Skeletal muscle cell (primary cell): ENCODE data around the gene ARF3.
"Not testable (repeated sequence)": the region's sequence is repeated elsewhere in the genome, so short reads cannot be mapped to it uniquely, and the experiment has no call there.

Experiments
- DNase-seq: peaks from one replicate; pipeline ENCODE4 v3.0.0-alpha.2; 2010; ENCODE audit warnings: low read depth
- H3K4me3 ChIP-seq: 2 replicates; pipeline ENCODE4 v1.5.1; 2011; ENCODE audit warnings: low read depth, mild to moderate bottlenecking, control low read depth, low read length, moderate library complexity

The ARF3 gene

GRCh38 chr12:48936379-48936979 is 20.8 kb downstream of the ARF3 start:
- DNase-seq: no peak
- H3K4me3 ChIP-seq: no peak overlapping the region

DNA sequence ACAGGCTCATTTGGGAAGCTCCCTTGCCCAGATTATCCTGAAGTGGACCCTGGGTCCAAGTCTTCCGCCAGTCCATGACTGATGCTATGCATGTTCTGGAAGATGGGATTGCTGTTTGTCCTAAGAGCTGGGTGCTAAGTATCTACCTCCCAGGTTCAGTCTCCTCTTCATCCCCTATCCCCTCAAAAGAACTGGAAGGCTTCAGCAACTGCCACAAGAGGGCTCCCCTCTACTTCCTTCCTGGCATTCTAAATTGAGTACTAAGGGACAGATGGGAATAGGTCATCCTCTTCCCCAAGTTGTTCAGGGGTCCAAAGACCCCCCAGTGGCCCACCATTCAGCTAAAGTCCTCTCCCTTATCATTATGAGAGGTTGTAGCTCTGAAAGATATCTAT is 23.0 kb downstream of the ARF3 start:
- no peak overlapping the region for H3K4me3 ChIP-seq
- DNase-seq: no peak

DNA sequence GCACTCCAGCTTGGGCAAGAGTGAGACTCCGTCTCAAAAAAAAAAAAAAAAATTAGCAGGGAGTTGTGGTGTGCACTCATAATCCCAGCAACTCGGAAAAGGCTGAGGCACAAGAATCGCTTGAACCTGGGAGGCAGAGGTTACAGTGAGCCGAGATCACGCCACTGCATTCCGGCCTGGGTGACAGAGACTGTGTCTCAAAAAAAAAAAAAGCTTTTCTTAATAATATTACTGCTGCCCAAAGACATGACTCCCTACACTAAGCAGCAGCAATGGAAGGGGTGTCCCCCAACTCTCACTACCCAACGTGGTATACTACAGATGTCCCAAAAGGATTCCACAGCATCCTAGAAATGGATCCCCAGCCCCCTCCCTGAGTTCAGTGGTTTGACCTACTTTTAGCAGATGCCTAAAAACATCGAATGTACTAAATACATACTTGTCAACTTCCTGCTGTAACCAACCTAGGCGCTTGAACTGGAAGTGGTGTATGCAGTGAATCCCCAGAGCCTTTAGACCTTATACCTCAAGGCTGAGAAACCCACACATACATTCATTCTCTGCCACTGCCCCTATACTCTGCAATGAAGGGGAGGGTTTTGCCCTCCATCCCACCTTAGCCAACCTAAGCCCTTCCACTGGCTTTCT is 23.5 kb downstream of the ARF3 start:
- no peak for DNase-seq
- no peak overlapping the region for H3K4me3 ChIP-seq

DNA sequence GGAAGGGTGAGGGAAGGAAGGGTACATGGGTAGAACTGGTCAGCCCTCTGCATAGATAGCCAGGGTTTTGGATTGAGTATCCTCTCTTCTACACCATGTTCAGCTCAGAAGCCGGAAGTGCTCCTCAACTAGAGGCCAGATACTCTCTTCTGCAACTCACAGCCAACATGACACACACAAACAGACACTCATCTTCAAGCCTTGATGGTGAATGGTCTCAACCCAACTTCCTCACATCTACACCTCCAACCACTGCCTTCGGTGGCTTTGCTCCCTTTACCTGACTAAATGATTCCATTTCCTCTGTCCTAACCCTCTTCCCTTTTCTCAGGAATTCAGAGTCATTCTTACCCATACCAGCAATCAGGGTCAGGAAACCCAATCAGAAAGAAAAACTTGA is 24.4 kb downstream of the ARF3 start:
- H3K4me3 ChIP-seq: no peak overlapping the region
- DNase-seq: no peak

DNA sequence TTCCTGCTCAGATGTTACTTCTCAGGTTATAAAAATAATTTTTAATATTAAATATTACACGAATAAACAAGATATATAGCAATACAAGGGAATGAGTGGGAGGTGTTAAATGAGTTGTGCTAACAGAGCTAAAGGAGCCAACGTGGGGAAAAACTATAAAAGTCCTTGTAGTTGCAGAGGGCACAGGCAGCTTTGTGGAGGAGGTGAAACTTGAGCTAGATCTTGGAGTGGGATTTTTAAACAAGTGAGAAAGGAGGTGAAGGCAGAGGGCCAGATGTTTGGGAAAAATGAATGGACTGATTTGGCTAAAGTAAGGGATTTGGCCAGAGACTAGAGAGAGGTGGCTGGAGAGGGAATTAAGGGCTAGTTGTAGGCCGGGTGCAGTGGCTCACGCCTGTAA is 26.8 kb downstream of the ARF3 start:
- no peak for DNase-seq
- H3K4me3 ChIP-seq: no peak overlapping the region

GRCh38 chr12:48929551-48929950 is 27.7 kb downstream of the ARF3 start:
- DNase-seq: no peak
- H3K4me3 ChIP-seq: no peak overlapping the region

DNA sequence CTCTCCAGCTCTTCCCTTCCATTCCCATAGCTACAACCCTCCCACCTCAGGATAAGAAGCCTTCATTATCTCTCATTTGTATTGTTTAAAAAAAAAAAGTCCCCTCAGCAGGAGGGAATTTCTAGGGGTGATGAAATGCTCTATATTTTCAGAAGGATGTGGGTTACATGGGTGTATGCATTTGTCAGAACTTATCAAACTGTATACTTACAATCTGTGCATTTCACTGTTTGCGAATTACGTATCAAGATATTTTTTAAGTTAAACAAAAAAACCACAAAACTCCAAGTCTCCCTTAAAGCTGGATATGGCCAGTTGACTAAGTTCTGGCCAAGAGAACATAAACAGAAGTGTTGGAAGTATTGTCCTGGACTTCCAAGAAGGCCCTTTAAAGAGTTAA is 30.0 kb downstream of the ARF3 start:
- H3K4me3 ChIP-seq: no peak overlapping the region
- no peak for DNase-seq

DNA sequence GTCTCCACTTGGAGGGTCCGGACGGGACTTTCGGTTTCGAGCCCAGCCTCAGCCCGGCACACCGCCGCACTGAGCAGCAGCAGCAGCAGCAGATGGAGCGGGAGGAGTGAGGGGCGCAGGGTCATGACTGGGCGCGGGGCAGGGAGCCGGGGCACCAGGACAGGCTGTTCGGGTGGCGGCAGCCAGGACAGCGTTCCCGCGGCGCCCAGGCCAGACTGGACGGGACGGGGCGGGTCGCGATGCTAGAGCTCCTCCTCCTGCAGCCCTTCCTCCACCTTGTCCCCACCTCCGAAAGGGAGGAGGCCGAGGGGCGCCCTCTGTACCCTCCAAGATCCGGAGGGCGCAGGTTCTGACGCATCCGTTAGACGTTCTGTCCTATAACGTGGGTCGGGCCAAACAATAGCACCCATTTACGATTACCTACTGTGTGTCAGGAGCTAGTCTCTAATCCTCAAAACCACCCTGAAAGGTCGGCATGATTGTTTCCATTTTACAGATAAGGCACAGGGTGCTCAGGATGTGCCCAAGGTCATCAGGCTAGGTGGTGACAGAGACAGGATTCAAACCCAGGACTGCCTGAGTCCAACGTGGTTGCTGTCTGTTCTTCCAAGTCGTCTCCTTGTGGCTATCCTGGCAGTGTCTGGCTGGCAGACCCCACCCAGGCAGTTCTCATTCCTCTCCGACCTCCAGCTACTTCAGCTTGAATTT is 31.8 kb downstream of the ARF3 start, which contains the start of gene FKBP11:
Gene FKBP11, minus strand, starts transcription at position 189 of the 708 bp plus-strand sequence. Its CDS starts 64 bp downstream, at position 125.
- peak within 1 kb of the TSS; percentile 70 for H3K4me3 ChIP-seq
- peak; percentile 25 for DNase-seq

GRCh38 chr12:48924617-48925303 is 32.5 kb downstream of the ARF3 start:
- peak overlapping the region; percentile 70 for H3K4me3 ChIP-seq
- no peak for DNase-seq

DNA sequence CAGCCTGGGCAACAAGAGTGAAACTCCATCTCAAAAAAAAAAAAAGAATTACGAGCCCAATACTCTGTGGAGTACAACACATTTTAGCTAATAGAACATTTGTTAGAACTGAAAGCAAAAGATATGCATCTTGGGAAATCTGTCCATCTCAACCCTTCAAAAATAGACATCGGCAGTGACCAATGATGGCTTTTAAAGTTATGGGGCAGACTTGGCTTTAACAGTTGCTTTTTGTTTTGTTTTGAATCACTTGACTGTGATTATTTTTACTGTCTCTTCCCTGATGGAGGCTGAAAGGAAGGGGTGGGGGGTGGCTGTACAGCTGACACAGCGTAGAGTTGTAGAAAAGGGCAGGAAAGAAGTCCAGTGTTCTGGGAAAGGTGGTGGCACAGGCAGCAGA is 34.2 kb downstream of the ARF3 start:
- no peak overlapping the region for H3K4me3 ChIP-seq
- no peak for DNase-seq

DNA sequence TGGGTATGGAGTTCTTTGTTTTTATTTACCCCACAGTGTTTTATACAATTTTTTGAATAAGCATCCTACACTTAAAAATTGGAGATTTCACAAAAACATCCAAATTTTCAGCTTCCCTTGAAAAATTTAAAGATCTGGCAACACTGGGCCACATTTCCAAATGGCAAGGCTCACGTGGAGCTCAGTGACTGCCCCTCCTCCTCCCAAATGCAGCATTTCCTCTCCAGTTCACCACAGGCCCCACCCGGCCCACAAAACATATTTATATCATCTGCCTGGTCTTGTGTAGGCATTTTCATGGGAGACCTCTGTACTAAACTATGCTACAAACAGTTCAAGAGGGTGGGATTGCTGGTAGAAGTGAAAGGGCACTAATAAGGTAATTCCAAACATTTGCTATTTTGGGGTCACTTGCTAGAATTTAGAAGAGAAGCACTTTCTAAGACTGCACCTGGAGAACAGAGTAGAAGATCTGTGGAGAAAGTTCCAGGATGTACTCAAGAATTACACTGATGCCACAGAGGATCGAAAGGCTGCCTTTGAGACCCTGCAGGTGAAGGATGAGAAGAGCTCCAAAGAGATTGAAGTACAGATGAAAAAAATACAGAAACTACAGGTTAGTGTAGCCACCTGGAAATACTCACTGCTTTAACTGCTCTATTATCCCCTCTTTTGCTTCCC is 39.3 kb downstream of the ARF3 start:
- H3K4me3 ChIP-seq: no peak overlapping the region
- no peak for DNase-seq

- DNase-seq: no peak
- no peak overlapping the region for H3K4me3 ChIP-seq
Measured at GRCh38 chr12:48910196-48910595, 47.1 kb downstream of the ARF3 start.

DNA sequence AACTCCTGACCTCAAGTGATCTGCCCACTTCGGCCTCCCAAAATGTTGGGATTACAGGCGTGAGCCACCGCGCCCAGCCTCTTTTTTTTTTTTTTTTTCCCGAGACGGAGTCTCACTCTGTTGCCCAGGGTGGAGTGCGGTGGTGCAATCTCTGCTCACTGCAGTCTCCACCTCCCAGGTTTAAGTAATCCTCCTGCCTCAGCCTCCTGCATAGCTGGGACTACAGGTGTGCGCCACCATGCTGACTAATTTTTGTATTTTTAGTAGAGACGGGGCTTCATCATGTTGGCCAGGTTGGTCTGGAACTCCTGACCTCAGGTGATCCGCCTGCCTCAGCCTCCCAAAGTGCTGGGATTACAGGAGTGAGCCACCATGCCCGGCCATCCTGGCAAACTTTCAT is 47.6 kb downstream of the ARF3 start:
- DNase-seq, H3K4me3 ChIP-seq: not testable (repeated sequence)

- no peak for DNase-seq
- H3K4me3 ChIP-seq: no peak overlapping the region
Measured at GRCh38 chr12:48907245-48907644, 50.0 kb downstream of the ARF3 start.

GRCh38 chr12:48903982-48904411 is 53.3 kb downstream of the ARF3 start:
- peak overlapping the region; percentile 50 for H3K4me3 ChIP-seq
- DNase-seq: no peak

GRCh38 chr12:48903363-48903981 is 53.8 kb downstream of the ARF3 start:
- H3K4me3 ChIP-seq: no peak overlapping the region
- DNase-seq: no peak

- DNase-seq: no peak
- H3K4me3 ChIP-seq: no peak overlapping the region
Measured at GRCh38 chr12:48901278-48901677, 56.0 kb downstream of the ARF3 start.

GRCh38 chr12:48899651-48900050 is 57.6 kb downstream of the ARF3 start:
- DNase-seq: no peak
- H3K4me3 ChIP-seq: no peak overlapping the region

DNA sequence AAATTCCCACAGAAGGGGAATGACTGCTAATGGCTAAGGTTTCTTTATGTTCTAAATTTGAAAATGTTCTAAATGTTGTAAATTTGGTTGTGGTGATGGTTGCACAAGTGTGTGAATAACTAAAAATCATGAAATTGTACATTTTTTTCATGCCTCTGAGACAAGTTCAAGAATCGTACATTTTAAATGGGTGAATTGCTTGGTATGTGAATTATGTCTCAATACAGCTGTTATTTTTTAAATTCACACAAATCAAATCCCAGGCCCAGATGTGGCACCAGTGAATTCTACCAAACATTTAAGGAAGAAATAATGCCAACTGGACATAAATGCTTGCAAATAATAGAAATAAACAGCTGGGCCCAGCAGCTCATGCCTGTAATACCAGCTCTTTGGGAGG is 63.0 kb downstream of the ARF3 start:
- DNase-seq: no peak

More for the DNA sequence above, 63.0 kb downstream of the ARF3 start:
- no peak overlapping the region for H3K4me3 ChIP-seq
